ENCODE measurements around the gene OR1L8.

The OR1L8 gene

GRCh38 chr9:122606587-122606986, 23.4 kb upstream of the OR1L8 start:
- H3K14ac ChIP-seq (ENCODE audit: low read length): no peak overlapping the region
- no peak overlapping the region for H4K8ac ChIP-seq (ENCODE audit: low read depth, low read length)
- no peak overlapping the region for H3K23ac ChIP-seq (ENCODE audit: low read length)
- H3K9ac ChIP-seq (ENCODE audit: low read length): peak overlapping the region; percentile 15
- H2BK12ac ChIP-seq (ENCODE audit: low read length): no peak overlapping the region
- H3K18ac ChIP-seq (ENCODE audit: low read length): no peak overlapping the region
- no peak for DNase-seq
- no peak overlapping the region for H3K4me3 ChIP-seq (ENCODE audit: low read depth, low read length)
- no peak overlapping the region for H2AK5ac ChIP-seq (ENCODE audit: low read length)
- H2BK120ac ChIP-seq (ENCODE audit: insufficient read depth, low read length, poor library complexity): no peak overlapping the region
- H3K36me3 ChIP-seq (ENCODE audit: control insufficient read depth in 1 of 2, insufficient read depth in 2 of 2, low read length in 2 of 2): no peaks in the 10 kb centered on the region
- H3K9me3 ChIP-seq (ENCODE audit: insufficient read depth, low read depth, low read length): peaks cover 23% of the 10 kb centered on the region
- no peak overlapping the region for H2BK5ac ChIP-seq (ENCODE audit: low read depth, low read length, poor library complexity)
- H3K4me2 ChIP-seq (ENCODE audit: low read length): no peak overlapping the region
- H4K12ac ChIP-seq (ENCODE audit: low read depth, low read length): no peak overlapping the region
- H3K27me3 ChIP-seq (ENCODE audit: insufficient read depth, low read length): no peaks in the 10 kb centered on the region
- no peak overlapping the region for H3K27ac ChIP-seq (ENCODE audit: low read depth, low read length)
- H3K79me1 ChIP-seq (ENCODE audit: low read length): no peaks in the 10 kb centered on the region
- no peaks in the 10 kb centered on the region for H3K4me1 ChIP-seq (ENCODE audit: control insufficient read depth in 1 of 2, insufficient read depth in 2 of 2, low read length in 2 of 2)
- no peak overlapping the region for H2AFZ ChIP-seq (ENCODE audit: insufficient read depth, low read length, poor library complexity)
- WGBS (ENCODE audit: extremely low coverage, insufficient coverage, insufficient read length): no CpG with 5 or more reads among the region's 1 CpG
- no peaks in the 10 kb centered on the region for H3K79me2 ChIP-seq (ENCODE audit: control insufficient read depth, insufficient read depth, low read length, poor library complexity)
- H4K91ac ChIP-seq (ENCODE audit: low read depth, low read length): no peak overlapping the region
- no peak overlapping the region for H3K4ac ChIP-seq (ENCODE audit: low read depth, low read length)

- no peak for DNase-seq
These were observed 22.5 kb upstream of the OR1L8 start for GRCh38 chr9:122605691-122606090.

GRCh38 chr9:122580360-122580759, 2.8 kb downstream of the OR1L8 start:
- H4K8ac ChIP-seq (ENCODE audit: low read depth, low read length): no peak overlapping the region
- no peak overlapping the region for H3K14ac ChIP-seq (ENCODE audit: low read length)
- no peak overlapping the region for H2AK5ac ChIP-seq (ENCODE audit: low read length)
- no peak overlapping the region for H3K4me3 ChIP-seq (ENCODE audit: low read depth, low read length)
- no peak overlapping the region for H2BK5ac ChIP-seq (ENCODE audit: low read depth, low read length, poor library complexity)
- H3K4me2 ChIP-seq (ENCODE audit: low read length): no peak overlapping the region
- H3K4me1 ChIP-seq (ENCODE audit: control insufficient read depth in 1 of 2, insufficient read depth in 2 of 2, low read length in 2 of 2): no peaks in the 10 kb centered on the region
- H3K18ac ChIP-seq (ENCODE audit: low read length): no peak overlapping the region
- peak; percentile 51 to 85 for DNase-seq
- no peak overlapping the region for H3K9ac ChIP-seq (ENCODE audit: low read length)
- no peaks in the 10 kb centered on the region for H3K36me3 ChIP-seq (ENCODE audit: control insufficient read depth in 1 of 2, insufficient read depth in 2 of 2, low read length in 2 of 2)
- H3K79me2 ChIP-seq (ENCODE audit: control insufficient read depth, insufficient read depth, low read length, poor library complexity): no peaks in the 10 kb centered on the region
- peaks cover 3% of the 10 kb centered on the region for H3K9me3 ChIP-seq (ENCODE audit: insufficient read depth, low read depth, low read length)
- H2BK120ac ChIP-seq (ENCODE audit: insufficient read depth, low read length, poor library complexity): no peak overlapping the region
- H4K12ac ChIP-seq (ENCODE audit: low read depth, low read length): no peak overlapping the region
- H3K27me3 ChIP-seq (ENCODE audit: insufficient read depth, low read length): no peaks in the 10 kb centered on the region
- no peak overlapping the region for H3K23ac ChIP-seq (ENCODE audit: low read length)
- H4K91ac ChIP-seq (ENCODE audit: low read depth, low read length): no peak overlapping the region
- H2BK12ac ChIP-seq (ENCODE audit: low read length): no peak overlapping the region
- H3K4ac ChIP-seq (ENCODE audit: low read depth, low read length): no peak overlapping the region
- no peak overlapping the region for H3K27ac ChIP-seq (ENCODE audit: low read depth, low read length)
- WGBS (ENCODE audit: extremely low coverage, insufficient coverage, insufficient read length): no CpG with 5 or more reads among the region's 3 CpGs
- H3K79me1 ChIP-seq (ENCODE audit: low read length): no peaks in the 10 kb centered on the region
- H2AFZ ChIP-seq (ENCODE audit: insufficient read depth, low read length, poor library complexity): no peak overlapping the region

More at GRCh38 chr9:122605691-122606090, 22.5 kb upstream of the OR1L8 start:
- H4K8ac ChIP-seq (ENCODE audit: low read depth, low read length): no peak overlapping the region
- WGBS (ENCODE audit: extremely low coverage, insufficient coverage, insufficient read length): no CpG with 5 or more reads among the region's 1 CpG
- no peak overlapping the region for H3K23ac ChIP-seq (ENCODE audit: low read length)
- no peaks in the 10 kb centered on the region for H3K36me3 ChIP-seq (ENCODE audit: control insufficient read depth in 1 of 2, insufficient read depth in 2 of 2, low read length in 2 of 2)
- H3K4ac ChIP-seq (ENCODE audit: low read depth, low read length): no peak overlapping the region
- no peak overlapping the region for H2AFZ ChIP-seq (ENCODE audit: insufficient read depth, low read length, poor library complexity)
- H2AK5ac ChIP-seq (ENCODE audit: low read length): no peak overlapping the region
- no peak overlapping the region for H2BK12ac ChIP-seq (ENCODE audit: low read length)
- H4K91ac ChIP-seq (ENCODE audit: low read depth, low read length): no peak overlapping the region
- H3K14ac ChIP-seq (ENCODE audit: low read length): no peak overlapping the region
- no peaks in the 10 kb centered on the region for H3K79me2 ChIP-seq (ENCODE audit: control insufficient read depth, insufficient read depth, low read length, poor library complexity)
- H3K9me3 ChIP-seq (ENCODE audit: insufficient read depth, low read depth, low read length): peaks cover 20% of the 10 kb centered on the region
- no peak overlapping the region for H3K27ac ChIP-seq (ENCODE audit: low read depth, low read length)
- H4K12ac ChIP-seq (ENCODE audit: low read depth, low read length): no peak overlapping the region
- no peaks in the 10 kb centered on the region for H3K4me1 ChIP-seq (ENCODE audit: control insufficient read depth in 1 of 2, insufficient read depth in 2 of 2, low read length in 2 of 2)
- H3K4me2 ChIP-seq (ENCODE audit: low read length): no peak overlapping the region
- no peak overlapping the region for H2BK5ac ChIP-seq (ENCODE audit: low read depth, low read length, poor library complexity)
- no peak overlapping the region for H3K4me3 ChIP-seq (ENCODE audit: low read depth, low read length)
- H3K9ac ChIP-seq (ENCODE audit: low read length): no peak overlapping the region
- no peaks in the 10 kb centered on the region for H3K79me1 ChIP-seq (ENCODE audit: low read length)
- no peak overlapping the region for H2BK120ac ChIP-seq (ENCODE audit: insufficient read depth, low read length, poor library complexity)
- no peaks in the 10 kb centered on the region for H3K27me3 ChIP-seq (ENCODE audit: insufficient read depth, low read length)
- H3K18ac ChIP-seq (ENCODE audit: low read length): no peak overlapping the region

GRCh38 chr9:122579874-122580273, 3.3 kb downstream of the OR1L8 start:
- DNase-seq: peak in 1 of 2 donors; percentile 46
- Histone ChIP-seq H3K4me2 (ENCODE audit: low read length) (no peak overlapping the region), H2BK120ac (ENCODE audit: insufficient read depth, low read length, poor library complexity) (no peak overlapping the region), H3K18ac (ENCODE audit: low read length) (no peak overlapping the region), H4K12ac (ENCODE audit: low read depth, low read length) (no peak overlapping the region), H3K79me2 (ENCODE audit: control insufficient read depth, insufficient read depth, low read length, poor library complexity) (no peaks in the 10 kb centered on the region), H2AFZ (ENCODE audit: insufficient read depth, low read length, poor library complexity) (no peak overlapping the region), H2BK12ac (ENCODE audit: low read length) (no peak overlapping the region), H3K79me1 (ENCODE audit: low read length) (no peaks in the 10 kb centered on the region), H4K91ac (ENCODE audit: low read depth, low read length) (no peak overlapping the region), H2AK5ac (ENCODE audit: low read length) (no peak overlapping the region), H2BK5ac (ENCODE audit: low read depth, low read length, poor library complexity) (no peak overlapping the region), H3K27me3 (ENCODE audit: insufficient read depth, low read length) (no peaks in the 10 kb centered on the region), H3K4ac (ENCODE audit: low read depth, low read length) (no peak overlapping the region), H4K8ac (ENCODE audit: low read depth, low read length) (no peak overlapping the region), H3K9ac (ENCODE audit: low read length) (no peak overlapping the region), H3K23ac (ENCODE audit: low read length) (no peak overlapping the region), H3K4me3 (ENCODE audit: low read depth, low read length) (no peak overlapping the region), H3K4me1 (ENCODE audit: control insufficient read depth in 1 of 2, insufficient read depth in 2 of 2, low read length in 2 of 2) (no peaks in the 10 kb centered on the region), H3K36me3 (ENCODE audit: control insufficient read depth in 1 of 2, insufficient read depth in 2 of 2, low read length in 2 of 2) (no peaks in the 10 kb centered on the region), H3K27ac (ENCODE audit: low read depth, low read length) (no peak overlapping the region), H3K14ac (ENCODE audit: low read length) (no peak overlapping the region), H3K9me3 (ENCODE audit: insufficient read depth, low read depth, low read length) (peaks cover 3% of the 10 kb centered on the region)
- WGBS (ENCODE audit: extremely low coverage, insufficient coverage, insufficient read length): no CpG with 5 or more reads among the region's 5 CpGs
